Urothelium cell line (cell line): ENCODE measurements around the gene HDAC11.
"Not testable (repeated sequence)": the region's sequence is repeated elsewhere in the genome, so short reads cannot be mapped to it uniquely, and the experiment has no call there.

Experiments
- DNase-seq: peaks from one replicate; pipeline ENCODE4 v3.0.0; 2011; ENCODE audit warnings: low spot score, mixed read lengths
- FAIRE-seq: peaks from 2 replicates; lab custom pipeline; 2011; peaks lifted over from hg19 to GRCh38; lab: Jason Lieb, UNC

HDAC11 gene

DNA sequence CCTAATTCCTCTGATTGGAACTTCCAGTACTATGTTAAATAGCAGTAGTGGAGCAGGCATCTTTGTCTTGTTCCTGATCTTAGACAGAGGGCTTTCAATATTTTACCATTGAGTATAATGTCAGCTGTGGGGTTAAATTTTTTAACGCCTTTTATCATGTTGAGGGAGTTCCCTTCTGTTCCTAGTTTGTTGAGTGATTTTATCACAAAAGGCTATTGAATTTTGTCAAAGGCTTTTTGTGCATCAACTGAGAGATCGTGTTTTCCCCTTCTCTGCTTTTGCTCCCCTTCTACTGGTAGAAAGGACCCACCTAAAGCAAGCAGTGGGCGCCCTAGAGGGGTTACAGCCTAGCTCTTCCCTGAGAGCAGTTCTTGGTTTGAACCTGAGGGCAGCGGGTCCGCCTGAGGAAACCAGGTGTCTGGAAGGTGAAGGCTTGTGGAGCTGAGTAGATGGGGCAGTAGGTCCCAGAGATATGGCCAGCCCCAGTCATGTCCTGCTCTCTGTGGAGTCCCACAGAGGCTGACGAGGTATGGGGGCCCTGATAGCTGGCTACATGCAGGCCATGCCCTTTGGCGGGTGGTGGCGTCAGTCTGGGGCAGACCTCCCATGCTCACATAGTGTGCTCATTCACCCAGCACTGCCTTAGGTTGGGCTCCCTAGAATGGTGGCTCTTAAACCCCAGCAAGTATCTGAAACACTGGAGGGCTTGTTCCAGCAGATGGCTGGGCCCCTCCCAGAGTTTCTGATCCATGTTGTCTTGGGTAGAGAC lies 11.3 kb downstream of the HDAC11 start:
- no peak for FAIRE-seq

DNA sequence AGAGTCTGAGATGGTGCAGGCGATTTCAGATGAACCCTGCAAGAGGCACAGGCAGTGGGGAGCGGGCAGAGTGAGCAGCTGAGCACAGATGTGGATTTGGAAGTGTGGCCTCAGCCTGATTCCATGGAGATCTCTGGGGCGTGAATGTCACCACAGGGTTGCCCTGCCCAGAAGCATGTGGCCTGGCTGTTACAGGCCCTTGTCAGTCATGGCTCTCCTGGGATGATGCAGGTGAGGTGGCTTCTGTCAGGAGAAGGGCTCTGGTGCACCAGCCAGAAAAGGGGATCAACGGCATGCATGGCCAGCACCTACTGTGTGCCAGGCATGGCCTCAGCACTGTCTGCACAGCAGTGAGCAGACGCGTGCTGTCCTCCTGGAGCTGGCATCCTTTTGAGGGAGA lies 11.9 kb downstream of the HDAC11 start:
- DNase-seq (no peak), FAIRE-seq (no peak)

More for the DNA sequence above, 11.3 kb downstream of the HDAC11 start:
- no peak for DNase-seq

DNA sequence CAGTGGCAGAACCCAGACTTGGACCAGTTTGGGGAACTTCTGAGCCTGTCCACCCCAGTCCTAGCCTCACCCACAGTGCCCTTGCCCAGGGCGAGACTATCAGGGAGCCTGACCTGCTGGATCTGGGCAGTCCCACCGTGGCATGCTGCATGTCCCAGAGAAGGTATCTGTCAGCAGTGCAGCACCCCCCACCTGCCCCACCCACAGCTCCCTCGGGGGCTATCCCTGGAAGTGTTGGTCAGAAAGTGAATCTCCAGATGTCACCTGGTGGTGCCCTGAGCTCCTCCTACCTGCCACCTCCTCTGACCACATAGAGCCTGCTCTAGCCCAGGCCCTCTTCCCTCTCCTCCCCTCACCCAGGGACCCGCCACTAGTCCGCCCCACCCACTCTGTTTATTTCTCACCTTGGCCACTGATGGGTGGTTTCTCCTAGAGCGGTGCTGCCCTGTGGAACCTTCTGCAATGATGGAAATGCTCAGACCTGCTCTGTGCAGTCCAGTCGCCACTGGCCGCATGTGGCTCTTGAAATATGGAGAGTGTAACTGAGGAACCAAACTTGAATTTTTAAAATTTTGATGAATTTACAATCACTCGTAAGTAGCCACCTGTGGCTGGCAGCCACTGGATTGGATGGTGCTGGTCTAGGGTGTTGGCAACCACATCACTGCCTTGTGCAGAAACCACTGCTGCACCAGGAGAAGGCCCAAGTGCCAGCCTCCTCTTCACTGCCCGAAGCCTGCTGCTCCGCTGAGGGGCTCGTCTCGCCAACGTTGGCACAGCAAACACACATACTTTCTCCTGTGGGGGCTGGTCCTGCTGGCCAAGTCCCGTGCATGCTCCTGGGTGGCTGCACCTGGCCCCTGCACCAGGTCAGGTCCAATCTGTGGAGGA lies 13.1 kb downstream of the HDAC11 start:
- FAIRE-seq (no peak), DNase-seq (no peak)

DNA sequence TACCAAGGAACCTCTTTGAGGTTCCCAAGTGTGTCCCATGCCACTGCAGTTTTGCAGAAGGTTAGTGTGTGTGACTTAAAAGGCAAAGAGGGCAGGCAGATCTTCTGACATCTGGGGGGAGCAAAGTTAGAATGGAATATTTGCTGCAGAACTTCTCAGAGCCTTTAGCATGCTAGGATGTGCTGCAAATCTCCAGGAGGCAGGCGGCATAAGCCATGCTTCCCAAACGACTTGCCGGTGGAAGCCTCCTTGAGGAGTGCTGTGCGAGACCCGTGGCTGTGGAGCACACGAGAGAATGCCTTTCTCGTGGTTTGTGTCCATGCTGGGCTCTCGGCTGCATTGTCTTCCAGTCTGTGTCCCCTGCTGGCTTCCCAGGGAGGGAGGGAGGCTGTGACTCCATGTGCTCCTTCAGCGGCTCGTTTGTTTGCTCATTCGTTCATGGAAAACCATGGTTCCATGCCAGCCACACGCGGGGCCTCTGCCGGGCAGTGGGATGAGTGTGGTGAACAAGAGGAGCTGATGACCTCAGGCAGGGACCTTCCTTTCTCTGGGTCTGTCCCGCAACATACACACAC lies 13.8 kb downstream of the HDAC11 start:
- FAIRE-seq (no peak), DNase-seq (no peak)

DNA sequence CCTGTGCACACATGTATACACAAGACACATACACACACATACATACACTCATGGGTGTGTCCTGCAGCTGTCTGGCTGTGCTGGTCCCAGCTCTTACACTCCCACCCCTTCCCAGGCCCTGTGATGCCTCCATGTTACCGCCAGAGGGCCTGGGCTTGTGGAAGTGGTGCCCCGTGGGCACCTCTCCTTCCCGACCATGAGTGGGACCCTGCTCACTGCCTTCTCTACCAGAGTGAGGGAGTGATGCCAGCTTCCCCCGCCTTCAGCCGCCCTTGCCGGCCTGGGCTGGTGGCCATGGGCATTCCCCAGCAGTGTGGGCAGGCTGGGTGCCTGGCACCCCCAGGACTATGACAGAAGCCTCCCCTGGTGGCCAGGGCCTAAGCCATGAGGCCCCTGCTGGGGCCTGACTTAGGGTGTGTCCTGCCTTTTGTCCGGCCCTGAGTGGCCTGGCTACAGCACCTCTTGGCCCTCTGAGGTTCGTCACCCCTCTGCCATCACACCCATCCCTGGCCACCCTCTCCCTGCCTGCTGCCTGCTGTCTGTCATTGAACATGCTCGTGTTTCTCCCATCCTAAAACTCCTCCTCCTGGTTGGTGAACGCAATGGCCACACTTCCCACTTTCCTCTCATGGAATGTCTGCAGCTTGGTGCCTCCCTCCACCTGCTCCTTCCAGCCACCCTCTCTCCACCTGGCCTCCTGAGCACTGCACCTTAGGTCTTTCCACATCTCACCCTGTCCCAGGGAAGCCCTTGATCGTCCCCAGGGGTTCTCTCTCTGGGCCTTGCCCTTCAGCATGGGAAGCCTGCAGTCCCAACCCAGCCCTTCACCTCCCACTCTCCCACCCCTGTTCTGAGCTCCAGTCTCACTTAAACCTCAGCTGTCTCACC lies 14.6 kb downstream of the HDAC11 start:
- FAIRE-seq (no peak), DNase-seq (peak; percentile 53)

DNA sequence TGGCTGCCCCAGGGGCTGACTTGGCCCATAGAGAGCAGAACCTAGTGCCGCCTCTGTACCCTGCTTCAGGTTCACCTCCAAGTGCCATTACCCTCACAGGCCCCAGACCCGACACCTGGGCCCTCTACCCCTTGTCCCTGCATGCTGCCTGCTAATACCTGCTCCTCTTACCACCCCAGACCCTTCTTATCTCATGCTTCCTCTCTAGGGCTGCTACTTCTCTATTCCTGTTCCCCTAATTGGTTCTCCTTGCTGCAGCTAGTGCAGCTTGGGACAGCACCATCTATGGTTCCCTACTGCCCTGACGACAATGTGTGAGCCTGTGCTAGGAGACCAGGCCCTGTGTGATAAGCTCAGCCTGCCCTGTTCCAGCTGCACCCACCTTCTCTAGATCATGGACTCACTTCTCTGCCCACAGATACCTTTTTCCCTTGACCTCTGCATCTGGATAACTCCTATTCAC lies 15.3 kb downstream of the HDAC11 start:
- FAIRE-seq (no peak), DNase-seq (no peak)

DNA sequence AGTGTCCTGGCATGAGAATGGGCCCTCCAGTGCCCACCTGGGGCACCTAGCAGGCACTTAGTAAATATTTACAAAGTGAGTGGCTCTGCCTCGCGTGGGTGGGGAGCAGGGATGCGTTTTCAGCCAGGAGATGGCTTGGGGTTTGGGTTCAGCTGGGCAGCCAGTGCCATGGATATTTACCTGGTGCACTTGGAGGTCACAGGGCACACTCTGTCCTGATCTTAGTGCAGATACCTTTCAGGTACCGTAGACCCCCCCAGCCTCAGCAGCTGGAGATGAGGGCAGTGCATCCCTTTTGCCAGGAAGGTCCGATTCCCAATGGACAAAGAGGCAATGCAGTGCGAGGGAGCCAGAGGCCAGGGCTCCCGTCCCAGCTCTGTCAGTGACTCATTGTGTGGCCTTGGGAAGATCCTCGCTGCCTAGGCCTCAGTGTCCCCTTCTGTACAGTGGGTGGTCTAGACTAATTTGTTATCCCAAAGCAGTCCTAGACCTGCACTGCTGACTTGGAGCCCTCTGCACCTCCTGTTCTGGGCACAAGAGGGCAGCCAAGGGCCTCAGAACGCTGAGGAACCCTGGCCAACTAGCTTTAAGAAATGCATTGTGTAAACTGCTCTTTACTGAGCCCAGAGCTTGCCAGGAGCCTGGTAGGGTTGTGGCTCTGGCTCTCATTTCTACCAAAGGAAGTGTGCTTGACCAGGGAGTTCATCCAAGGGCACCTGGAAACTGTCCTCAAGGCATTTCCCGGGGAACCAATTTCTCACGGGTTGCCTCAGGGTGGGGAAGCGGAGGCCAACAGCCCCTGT lies 16.0 kb downstream of the HDAC11 start:
- no peak for FAIRE-seq
- DNase-seq = peak; percentile 74

DNA sequence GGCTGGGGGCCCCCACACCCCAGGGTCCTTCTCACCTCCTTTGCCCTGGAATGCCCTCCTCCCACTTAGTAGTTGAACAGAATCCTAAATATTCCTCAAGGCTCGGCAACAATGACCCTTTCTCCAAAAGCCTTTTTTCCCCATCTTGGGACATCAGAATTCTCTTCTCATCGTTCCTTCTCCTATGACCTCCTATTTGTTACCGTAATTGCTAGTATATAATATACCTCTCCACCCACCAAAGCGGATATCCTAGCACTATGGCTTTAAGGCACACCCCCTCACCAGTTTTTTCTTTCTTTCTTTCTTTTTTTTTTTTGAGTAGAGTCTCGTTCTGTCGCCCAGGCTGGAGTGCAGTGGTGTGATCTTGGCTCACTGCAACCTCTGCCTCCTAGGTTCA lies 16.8 kb downstream of the HDAC11 start:
- no peak for FAIRE-seq
- DNase-seq = no peak

DNA sequence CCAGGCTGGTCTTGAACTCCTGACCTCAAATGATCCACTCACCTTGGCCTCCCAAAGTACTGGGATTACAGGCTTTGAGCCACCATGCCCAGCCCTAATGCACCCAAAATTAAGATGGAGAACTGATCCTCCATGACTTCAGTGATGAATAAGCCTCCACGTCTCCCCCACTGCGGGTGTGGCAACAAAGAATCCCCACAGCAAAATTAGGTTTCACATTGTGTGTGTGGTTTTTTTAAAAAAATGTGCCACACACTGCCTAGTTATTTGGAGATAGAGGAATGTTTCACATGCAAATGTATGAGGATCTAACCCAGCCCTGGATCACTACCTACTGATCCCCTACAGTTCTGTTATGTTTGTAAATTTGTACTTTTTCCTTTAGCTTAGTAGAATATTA lies 17.3 kb downstream of the HDAC11 start:
- no peak for FAIRE-seq
- no peak for DNase-seq

DNA sequence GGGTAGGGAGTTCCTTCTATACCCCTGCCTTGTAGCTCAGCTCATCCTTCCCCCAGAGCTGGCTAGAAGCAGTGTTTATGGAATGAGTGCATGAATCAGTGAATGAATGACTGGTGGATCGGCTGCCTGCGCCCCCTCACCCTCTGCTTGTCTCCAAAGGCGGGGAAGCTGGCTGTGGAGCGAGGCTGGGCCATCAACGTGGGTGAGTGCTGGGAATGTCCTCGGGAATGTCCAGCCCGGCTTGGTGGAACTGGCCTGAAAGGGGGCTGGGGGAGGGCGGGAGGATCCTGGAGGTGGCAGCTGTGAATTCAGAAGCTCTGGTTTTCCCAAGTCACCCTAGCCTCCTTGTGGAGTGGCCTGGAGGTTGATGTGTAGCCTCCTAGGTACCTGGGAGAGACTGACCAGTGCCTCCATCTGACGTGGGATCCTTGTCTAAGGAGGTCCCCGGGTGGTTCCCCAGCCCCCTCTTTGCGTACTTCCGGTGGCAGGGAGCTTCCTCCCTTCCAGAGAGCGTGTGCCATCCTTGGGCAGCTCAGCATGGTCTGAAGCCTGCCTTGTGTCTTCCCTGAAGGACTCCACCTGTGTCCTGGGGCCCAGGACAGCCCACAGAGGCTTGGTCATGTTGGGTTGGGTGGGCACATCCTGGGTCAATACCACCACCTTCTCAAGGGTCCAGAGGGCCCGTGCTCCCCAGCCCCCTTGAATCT lies 18.4 kb downstream of the HDAC11 start:
- no peak for DNase-seq
- FAIRE-seq = no peak

DNA sequence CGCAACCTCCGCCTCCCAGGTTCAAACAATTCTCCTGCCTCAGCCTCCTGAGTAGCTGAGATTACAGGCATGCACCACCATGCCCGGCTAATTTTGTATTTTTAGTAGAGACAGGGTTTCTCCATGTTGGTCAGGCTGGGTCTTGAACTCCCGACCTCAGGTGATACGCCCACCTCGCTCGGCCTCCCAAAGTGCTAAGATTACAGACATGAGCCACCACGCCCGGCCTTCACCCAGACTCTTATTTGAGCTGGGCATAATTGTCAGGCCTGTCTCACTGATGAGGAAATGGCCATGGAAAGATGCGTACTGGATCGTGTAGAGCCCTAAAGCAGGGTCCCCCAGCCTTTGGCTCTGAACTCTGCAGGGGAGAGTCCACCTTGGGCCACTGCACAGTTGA lies 19.1 kb downstream of the HDAC11 start:
- not testable (repeated sequence) for FAIRE-seq, DNase-seq

DNA sequence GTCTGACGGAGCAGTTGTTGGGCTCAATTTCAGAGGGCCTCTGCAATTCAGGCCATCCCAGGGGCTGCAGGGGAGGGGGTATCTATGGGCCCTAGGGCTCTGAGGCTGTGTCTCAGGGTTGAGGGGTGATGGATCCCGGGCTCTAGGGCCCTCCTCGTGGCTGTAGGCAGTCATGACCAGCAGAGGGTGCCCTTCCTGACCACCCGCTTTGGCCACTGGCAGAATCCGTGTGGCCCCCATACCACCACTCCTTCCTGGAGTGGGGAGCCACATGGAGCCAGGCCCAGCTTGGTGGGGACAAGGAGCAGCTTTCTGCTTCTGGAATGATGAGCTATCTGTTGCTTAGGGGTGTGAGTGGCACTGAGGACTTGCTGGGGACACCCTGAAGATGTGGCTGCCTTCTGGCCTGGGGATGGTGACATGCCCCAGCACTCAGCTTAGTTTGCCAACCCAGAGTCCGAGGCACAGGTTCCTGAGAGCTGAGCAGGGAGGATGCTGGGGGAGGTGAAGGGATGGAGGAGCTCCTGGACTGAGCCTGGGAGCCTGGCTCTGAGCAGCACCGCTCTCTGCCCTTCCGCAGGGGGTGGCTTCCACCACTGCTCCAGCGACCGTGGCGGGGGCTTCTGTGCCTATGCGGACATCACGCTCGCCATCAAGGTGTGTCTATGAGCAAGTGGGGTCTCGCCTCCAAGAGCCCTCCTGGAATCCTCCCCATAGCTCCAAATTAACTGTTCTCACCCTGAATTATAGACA lies 20.2 kb downstream of the HDAC11 start:
- DNase-seq (peak; percentile 67), FAIRE-seq (no peak)

DNA sequence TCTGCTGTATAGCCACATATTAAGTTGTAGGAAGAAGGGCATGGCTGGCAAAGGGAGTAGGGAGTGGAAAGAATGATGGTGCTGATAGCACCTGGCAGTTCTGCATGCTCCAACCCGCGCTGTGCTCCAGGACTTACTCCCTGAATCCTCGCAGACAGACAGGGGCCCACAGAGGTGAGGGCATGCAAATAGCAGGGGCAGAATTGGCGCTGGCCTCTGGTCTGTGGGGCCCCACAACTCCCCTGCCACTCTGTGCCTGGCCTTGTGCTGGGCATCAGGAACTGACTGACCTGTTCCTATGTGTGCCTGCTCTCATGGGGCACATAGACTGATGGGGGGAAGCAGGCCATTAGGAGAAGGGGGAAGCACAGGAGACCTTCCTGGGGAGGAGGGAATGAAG lies 20.9 kb downstream of the HDAC11 start:
- DNase-seq (no peak), FAIRE-seq (no peak)

DNA sequence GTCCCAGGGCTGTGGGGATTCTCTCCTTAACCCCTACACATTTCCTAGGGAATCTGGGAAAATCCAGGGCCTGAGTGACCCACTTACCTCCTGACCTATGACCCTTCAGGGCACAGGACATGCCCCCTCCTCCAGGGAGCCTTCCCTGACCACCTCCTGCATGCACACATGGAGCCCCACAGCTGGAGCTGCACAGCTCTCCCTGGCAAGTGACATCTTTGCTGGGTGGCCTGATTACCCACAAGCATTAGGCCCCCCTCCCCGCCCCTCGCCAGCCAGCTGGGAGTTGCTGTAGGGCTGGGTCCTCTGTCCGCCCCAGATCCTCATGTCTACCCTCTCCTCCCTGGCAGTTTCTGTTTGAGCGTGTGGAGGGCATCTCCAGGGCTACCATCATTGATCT lies 21.4 kb downstream of the HDAC11 start:
- no peak for FAIRE-seq
- no peak for DNase-seq

DNA sequence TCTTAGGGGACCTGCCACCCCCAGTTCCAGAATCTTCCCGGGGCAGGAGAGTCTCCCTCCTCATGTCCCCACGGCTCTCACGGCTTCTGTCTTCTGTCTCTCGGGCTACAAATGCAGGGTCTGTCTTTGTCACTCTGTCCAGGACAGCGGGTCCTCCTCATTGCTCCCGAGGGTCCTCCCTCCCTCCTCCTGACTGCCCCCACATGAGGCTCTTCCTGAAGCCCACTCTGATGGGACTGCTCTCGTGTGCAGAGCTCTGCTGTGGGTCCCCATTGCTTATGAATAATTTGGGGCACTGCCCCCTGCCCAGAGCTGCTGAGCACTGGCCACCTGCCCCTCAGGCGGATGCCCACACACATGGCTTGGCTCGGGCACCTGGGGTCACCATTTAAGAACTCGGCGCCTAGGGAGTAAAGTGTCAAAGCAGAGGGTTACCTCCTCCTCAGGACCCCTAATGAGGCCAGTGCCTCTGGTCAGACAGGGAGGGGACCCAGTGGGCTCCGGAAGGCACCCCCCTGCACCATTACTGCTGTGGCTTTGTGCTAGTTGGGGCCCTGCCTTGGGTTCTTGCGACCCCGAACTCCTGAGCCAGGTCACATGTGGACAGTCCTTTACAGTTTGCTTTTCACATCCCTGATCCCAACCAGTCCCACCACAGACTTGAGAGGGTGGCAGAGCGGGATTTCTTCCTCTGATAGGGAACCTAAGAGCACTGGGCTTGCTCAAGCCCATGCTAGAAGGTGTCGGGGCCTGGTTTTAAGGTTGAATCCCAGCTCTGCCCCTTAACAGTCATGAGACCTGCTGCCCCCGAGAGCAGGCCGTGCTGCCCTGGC lies 22.1 kb downstream of the HDAC11 start:
- DNase-seq (no peak), FAIRE-seq (no peak)

DNA sequence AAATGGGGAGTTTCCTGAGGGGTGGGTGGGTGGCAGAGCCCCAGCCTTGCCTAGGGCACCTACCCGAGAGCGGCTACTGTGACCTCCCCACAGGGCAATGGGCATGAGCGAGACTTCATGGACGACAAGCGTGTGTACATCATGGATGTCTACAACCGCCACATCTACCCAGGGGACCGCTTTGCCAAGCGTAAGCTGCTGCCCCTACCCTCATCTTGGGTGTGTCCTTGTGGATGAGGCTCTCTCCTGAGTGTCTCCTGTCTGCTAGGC lies 22.6 kb downstream of the HDAC11 start:
- FAIRE-seq (no peak), DNase-seq (no peak)

DNA sequence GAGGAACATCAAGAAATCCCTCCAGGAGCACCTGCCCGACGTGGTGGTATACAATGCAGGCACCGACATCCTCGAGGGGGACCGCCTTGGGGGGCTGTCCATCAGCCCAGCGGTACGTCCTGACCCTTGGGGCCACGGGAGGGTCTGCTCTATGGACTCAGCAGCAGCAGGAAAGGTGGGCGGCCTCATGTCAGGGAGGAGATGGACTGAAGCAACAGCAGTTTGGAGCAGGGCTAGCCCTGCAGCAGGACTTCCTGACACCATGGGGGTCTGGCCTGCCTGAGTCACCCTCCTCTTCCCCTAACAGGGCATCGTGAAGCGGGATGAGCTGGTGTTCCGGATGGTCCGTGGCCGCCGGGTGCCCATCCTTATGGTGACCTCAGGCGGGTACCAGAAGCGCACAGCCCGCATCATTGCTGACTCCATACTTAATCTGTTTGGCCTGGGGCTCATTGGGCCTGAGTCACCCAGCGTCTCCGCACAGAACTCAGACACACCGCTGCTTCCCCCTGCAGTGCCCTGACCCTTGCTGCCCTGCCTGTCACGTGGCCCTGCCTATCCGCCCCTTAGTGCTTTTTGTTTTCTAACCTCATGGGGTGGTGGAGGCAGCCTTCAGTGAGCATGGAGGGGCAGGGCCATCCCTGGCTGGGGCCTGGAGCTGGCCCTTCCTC lies 24.2 kb downstream of the HDAC11 start:
- FAIRE-seq (no peak), DNase-seq (no peak)
